GM04504 (cell line): ENCODE data around the gene MYO9B.
A peak's percentile ranks its signal among the peaks of the same experiment; 100 is the strongest.
"Not testable (repeated sequence)": the region's sequence is repeated elsewhere in the genome, so short reads cannot be mapped to it uniquely, and the experiment has no call there.

ENCODE experiments used
- DNase-seq: peaks from one replicate; pipeline ENCODE4 v3.0.0-alpha.2; 2012; ENCODE audit warnings: low read depth

The MYO9B gene

DNA sequence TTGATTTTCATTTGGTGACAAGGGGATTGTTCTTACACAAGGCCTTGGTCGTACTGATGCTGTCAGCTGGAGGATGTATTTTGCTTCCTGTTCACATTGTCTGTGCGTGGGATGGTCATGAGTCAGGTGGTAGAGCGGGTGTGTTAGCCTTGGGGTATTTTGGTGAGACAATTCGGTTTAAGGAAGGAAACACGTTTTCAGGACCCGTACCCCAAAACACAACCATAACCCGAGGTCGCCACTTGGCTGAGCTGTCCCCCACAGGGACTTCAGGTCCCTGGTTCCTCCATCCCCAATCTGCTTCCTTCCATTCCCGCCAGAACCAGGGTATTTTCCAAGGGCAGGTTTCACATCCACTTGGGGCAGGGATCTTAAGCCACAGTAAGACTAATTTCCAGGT lies 15.0 kb downstream of the MYO9B start:
- DNase-seq, result no peak

DNA sequence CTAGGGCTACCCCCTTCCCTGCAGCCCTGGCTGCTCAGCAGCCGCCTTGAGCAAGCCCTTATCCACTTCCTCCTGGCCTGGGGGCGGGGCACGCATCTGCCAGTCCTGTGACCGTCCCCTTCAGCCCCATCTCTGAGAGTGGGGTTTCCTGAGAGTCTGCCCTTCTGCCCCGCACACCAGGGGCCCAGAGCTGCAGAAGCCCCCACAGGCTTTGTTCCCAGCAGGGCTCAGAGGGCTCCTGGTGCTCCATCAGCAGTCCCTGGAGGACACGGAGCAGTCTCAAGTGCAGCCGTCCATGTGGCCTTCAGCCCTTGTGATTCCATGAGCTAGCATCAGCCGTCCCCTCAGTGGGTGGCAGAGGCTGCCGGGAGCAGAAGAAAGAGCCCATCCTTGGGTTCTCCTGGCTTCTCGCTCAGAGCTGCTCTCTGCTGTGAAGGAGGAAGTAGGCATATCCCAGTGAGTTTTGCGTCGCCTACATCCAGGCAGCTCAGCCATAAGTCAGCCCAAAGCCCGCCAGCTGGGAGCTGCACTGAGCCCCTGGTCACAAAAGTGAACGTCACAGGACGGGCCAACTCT lies 16.3 kb downstream of the MYO9B start:
- DNase-seq, result no peak

DNA sequence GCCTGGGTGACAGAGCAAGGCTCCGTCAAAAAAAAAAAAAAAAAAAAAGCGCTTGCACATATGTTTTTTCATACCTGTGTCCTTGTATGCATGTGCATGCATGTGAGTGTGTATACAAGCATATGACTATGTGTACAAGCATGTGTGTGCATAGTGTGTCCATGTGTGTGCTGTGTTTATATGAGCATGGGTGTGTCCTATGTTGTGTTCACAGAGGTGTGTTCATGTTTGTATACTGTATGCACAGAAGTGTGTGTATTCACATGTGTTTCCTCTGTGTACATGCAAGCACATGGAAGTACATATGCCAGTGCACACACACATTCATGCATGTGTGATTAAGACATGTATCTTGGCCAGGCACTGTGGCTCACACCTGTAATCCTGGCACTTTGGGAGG lies 17.1 kb downstream of the MYO9B start:
- no peak for DNase-seq

DNA sequence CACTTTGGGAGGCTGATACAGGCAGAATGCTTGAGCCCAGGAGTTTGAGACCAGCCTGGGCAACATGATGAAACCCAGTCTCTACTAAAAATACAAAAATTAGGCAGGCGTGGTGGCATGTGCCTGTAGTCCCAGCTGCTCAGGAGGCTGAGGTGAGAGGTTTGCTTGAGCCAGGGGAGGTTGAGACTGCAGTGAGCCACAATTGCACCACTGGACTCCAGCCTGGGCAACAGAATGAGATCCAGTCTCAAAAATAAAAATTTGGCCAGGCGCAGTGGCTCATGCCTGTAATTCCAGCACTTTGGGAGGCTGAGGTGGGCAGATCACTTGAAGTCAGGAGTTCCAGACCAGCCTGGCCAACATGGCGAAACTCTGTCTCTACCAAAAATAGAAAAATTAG lies 19.1 kb downstream of the MYO9B start:
- DNase-seq, result not testable (repeated sequence)

DNA sequence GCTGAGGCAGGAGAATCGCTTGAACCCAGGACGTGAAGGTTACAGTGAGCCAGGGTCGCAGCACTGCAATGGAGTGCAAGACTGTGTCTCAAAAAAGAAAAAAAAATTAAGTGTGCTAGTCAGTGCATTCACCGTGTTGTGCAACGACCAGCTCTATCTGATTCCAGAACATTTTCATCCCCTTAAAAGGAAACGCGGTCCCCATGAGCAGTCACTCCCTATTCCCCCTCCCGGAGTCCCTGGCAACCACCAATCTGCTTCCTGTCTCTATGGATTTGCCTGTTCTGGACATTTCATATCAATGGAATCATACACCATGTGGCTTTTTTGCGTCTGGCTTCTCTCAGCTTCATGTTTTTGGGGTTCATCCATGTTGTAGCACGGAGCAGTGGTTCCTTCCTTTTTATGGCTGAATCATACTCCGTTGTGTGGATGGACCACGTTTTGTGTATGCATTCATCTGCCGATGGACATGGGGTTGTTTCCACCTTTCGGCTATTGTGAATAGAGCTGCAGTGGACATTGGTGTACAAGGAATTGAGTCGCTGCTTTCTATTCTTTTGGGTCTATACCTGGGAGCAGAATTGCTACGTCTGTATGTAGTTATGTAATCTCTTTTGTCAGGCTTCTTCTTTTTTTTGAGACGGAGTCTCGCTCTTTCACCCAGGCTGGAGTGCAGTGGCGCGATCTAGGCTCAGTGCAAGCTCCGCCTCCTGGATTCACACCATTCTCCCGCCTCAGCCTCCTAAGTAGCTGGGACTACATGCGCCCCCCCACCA lies 19.8 kb downstream of the MYO9B start:
- DNase-seq, result no peak

DNA sequence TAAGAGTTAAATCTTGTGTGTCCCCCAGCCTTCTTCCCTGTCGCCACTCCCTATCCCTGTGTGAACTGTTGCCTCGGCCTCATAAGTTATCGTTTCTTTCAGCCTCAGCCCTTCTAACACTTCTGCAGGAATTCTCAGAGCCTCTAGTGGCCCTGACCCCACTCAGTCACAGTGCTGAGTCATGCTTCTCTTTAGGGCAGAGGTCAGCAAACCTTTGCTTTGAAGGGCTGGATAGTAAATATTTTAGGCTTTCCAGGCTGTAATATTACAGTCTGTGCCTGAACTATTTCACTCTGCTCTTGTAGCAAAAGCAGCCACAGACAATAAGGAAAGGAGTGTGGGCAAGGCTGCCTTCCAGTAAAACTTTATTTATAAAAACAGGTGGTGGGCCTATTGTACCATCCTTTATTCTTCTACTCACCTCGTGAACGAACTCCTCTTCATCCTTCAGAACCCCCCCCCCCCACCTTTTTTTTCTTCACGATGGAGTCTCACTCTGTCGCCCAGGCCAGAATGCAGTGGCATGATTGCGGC lies 22.1 kb downstream of the MYO9B start:
- no peak for DNase-seq

DNA sequence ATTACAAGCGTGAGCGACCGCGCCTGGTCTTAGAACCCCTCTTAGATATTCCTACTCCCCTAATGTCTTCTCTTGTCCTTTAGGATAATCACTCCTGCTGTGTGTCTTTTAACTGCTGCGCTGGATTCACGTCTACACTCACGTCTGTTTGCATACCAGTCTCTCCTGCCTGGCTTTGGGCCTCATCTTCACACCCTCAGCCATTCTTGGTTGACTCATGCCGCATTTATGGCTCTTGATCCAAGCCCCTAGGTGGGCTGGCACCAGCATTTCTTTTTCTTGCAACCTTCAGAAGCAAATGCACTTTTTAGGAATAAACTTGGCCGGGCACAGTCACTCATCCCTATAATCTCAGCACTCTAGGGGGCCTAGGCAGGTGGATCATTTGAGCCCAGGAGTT lies 22.7 kb downstream of the MYO9B start:
- no peak for DNase-seq

DNA sequence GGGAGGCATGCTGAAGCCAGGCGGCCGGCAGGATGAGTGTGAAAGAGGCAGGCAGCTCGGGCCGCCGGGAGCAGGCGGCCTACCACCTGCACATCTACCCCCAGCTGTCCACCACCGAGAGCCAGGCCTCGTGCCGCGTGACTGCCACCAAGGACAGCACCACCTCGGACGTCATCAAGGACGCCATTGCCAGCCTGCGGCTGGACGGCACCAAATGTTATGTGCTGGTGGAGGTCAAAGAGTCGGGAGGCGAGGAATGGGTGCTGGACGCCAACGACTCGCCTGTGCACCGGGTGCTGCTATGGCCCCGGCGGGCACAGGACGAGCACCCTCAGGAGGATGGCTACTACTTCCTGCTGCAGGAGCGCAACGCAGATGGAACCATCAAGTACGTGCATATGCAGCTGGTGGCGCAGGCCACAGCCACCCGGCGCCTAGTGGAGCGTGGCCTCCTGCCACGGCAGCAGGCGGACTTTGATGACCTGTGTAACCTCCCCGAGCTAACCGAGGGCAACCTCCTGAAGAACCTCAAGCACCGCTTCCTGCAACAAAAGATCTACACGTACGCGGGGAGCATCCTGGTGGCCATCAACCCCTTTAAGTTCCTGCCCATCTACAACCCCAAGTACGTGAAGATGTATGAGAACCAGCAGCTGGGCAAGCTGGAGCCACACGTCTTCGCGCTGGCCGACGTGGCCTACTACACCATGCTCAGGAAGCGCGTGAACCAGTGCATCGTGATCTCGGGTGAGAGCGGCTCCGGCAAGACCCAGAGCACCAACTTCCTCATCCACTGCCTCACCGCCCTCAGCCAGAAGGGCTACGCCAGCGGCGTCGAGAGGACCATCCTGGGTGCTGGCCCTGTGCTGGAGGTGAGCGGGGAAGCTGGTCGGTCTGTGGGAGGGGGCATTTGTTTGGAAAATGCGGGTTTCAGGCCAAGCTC lies 26.4 kb downstream of the MYO9B start:
- no peak for DNase-seq

DNA sequence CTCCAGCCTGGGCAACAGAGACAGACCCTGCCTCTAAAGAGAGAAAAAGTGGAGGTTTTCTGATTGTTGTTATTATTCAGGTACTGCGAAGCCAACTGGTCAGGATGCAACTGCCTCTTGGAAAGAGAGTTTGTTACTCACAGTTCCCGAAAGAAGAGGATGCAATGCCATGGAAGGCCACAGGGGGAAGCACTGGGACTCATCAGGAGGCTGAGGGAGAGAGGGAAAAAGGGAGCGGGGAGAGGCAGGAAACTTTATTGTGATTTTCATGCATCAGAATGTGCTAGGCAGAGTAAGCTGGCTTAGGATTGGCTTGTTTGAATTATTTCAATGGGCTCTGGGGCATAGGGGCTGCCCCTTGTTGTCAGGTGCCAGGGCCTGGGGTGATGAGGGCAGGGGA lies 27.6 kb downstream of the MYO9B start:
- DNase-seq, result no peak

DNA sequence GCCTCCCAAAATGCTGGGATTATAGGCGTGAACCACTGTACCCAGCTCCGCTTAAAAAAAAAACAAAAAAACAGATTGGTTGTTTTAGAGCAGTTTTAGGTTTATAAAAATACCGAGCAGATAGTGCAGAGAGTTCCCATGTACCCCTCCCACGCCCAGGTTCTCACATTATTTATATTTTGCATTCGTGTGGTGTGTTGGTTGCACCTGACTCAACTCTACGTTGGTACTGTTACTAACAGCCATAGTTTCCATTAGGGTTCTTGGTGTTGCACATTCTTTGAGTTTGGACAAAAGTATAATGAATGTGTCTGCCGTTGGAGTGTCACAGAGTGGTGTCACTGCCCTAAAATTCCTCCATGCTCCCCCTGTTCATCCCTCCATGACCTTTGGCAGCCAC lies 29.1 kb downstream of the MYO9B start:
- DNase-seq, result no peak

DNA sequence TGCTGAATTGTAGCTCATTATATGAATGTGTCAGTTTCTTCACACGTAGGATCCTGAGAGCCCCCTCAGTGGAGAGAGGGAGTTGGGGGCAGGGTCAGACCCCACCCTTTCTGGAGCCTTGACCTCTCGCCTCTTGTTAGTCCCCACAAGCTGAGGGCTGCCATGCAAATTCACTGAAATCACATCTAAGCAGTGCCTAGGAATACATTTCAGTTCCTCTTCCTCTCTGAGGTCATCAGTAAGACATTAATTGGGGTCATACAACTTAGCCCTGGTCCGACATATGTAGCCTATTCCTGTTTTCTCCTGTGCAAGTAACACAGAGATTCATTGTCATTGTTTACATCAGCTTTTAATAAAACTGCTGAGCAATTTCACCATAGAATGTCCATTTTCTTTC lies 30.0 kb downstream of the MYO9B start:
- DNase-seq, result no peak

DNA sequence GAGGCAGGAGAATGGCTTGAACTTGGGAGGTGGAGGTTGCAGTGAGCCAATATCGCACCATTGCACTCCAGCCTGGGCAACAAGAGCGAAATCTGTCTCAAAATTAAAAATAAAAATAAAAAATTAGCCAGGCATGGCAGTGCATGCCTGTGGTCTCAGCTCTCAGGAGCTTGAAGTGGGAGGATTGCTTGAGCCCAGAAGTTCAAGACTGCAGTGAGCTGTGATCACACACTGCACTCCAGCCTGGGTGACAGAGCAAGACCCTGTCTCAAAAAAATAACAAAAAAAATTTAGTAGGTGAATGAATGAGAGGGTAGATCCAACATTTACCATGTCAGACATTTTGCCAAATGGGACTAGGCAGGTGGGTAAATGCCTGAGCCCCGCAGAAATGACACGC lies 31.4 kb downstream of the MYO9B start:
- DNase-seq, result not testable (repeated sequence)

DNA sequence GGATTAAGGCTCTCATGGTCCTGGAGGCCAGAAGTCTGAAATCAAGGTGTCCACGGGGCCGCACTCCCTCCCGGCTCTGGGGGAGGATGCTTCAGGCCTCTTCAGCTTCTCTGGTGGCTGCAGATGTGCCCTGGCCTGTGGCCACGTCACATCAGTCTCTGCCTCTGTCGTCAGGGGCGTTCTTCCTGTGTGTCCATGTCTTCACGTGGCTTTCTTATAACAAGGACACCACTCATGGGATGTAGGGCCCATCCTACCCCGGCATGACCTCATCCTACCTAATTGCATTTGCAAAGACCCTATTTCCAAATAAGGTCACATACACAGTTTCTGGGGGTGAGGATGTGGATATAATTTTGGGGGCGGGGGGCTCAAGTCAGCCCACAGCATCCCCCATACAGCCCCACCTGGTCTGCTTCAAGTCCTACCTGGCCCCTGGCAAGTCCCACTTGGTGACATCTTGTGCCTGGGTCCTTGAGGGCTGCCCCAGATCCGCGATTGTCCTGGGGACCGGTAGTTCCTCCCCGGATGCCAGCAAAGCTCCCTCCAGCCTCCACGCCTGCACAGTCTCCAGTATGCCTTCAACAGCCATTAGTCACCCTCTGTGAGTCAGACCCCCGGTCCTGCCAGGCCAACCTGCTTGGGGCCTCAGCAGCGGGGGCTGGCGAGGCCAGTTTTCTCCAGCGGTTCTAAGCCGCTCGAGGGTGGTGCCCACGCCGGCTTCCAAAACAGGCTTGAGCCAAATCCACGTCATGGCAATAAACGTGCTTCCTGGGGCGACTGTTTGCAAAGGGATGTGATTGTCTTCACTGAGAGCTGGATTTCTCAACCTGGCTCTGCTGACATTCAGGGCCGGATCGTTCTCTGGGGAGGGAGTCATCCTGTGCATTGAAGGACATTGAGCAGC lies 32.2 kb downstream of the MYO9B start:
- peak; percentile 99 for DNase-seq

DNA sequence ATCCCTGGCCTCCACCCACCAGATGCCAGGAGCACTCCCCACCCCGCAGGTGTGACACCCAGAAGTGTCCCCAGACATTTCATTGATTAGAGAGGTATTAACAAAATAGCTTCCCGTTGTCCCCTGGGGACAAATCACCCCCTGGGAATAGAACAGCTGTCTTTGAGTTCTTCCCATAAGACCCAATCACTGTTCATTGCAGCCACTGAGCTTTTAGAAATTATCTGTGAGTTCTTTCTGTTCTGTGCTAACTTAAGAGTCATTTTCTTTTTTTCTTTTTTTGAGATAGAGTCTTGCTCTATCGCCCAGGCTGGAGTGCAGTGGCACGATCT lies 32.8 kb downstream of the MYO9B start:
- DNase-seq, result no peak

DNA sequence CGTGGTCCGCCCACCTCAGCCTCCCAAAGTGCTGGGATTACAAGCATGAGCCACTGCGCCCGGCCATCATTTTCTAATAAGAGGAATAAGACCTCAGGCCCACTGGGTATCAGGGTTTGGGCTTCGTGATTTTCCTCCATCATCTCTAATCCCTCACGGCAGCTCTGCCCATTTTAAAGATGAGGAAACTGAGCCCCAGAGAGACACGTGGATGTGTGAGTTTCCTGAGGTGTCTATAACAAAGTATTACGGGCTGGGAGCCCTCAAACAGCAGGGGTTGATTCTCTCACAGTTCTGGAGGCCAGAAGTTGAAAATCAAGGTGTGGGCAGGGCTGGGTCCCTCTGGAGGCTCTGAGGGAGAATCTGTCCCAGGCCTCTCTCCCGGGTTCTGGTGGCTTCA lies 33.7 kb downstream of the MYO9B start:
- DNase-seq, result no peak

DNA sequence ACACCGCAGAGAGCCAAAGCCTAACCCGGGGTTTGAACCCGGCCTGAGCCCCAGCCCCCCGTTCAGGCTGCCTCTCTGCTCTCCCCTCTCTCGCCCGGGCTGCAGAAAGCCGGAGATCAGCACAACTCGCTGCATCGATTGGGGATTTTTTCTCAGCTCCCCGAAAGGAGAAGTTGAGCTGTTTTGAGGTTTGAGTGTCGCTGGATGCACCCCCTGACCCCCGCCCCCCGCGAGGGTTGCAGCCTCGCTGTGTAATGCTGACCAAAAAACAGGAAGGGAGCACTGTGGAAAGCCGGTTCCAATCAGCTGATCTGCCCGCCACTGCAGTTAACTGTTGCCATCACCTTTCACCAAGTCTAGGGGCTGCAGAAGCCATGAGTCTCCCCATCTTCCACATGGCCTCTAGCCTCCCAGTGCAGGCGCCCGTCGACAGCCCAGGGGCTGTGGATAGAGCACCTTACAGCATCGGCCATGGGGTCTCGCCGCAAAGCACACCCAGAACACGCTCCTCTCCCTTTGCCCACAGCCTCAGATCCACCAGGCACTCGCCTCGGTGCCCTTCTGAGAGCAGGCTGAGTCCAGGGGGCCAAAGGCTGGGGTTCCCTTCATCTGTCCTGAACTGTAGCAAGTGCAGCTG lies 34.5 kb downstream of the MYO9B start:
- no peak for DNase-seq

DNA sequence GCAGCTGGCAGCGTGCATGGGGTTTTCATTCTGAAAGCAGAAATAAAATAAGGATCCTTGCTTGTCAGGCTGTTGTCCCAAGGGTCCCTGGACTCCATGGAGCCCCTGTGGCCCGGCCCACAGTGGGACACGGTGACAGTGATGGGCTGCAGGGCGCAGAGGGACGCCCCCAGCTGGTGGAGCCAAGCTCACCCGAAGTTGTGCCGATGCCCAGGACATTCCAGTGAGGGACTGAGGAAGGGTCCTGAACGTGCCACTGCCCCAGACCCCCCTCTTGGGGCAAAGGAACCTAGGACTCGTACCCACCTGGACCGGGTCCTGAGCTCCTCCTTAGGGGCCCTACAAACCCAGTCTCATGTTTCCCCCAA lies 35.0 kb downstream of the MYO9B start:
- no peak for DNase-seq

DNA sequence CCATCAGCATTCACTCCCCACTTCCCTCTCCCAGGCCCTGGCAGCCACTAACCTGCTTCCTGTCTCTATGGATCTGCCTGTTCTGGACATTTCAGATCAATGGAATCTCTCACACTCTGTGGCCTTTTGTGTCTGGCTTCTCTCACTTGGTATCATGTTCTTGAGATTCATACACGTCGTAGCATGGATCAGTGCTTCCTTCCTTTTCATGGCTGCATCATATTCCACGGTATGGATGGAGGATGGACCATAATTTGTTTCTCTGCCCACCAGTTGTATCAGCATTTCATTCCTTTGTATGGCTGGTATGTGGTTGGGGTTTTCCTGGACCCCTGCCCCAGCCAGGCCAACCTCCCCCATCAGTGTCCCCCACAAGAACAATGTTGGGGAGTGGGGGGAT lies 36.2 kb downstream of the MYO9B start:
- no peak for DNase-seq

DNA sequence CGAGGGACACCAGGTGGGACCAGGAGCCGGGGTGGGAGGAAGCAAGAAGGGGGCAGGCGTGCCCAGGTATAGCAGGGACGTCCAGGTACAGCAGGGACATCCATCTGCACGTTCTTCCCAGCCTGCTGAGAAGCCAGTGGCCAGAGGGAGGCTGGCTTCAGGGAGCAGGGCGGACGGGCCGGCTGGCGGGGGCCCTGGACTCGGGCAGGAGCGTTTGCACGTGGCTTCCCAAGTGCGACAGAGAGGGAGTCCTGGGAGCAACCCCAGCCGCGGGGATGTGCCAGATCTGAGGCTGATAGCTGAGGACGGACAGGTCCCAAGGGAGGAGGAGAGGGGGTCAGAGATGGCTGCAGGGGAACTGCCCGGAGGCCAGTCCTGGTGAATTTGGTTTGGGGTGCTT lies 36.7 kb downstream of the MYO9B start:
- DNase-seq, result no peak

DNA sequence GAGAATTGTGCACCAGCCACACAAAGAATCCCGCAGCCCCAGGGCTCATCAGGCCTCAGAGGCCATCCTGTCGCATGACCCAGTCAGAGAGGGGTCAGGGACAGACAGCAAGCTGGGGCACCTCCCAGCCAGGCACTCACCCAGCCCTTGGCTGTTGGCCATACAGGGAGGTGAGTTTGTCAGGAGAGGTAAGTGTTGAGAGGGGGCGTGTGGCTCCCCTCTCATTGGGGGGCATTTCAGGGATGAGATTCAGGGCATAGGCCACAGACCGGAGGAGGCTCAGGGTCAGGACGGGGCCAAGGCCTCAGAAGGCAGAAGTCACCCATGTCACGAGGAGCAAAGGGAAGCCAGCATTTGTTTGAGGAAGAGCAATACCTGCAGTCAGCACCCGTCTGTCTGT lies 37.1 kb downstream of the MYO9B start:
- DNase-seq, result no peak

DNA sequence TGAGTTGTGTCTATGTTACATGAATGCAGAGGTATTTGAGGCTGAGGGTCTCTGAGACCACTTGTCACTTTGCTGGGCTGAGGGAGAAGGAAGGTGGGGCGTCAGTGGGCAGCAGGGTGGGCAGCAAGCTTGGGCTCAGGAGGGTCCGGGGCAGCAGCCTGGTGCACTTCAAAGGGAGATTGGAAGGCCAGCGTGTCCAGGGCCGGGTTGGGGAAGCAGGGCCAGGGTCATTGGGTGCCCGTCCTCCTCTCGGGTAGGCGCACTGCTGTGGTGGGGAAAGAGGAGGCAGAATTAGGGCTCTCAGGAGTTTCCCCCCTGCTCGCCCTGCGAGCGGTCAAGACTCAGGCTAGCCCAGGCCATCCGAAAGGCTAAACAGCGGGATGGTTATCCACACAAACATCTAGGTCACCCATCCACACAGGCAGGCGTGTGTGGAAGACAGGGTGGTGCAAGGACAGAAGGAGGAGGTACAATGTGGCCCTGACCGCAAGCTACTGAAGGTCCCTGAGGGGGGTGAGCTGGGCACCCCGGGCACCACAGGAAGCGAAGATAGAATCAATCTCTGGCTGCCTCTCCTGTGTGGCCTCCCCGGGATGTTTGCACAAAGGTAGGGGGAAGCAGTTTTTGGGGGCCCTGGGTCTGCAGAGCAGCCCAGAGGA lies 37.7 kb downstream of the MYO9B start:
- no peak for DNase-seq
